ENCODE measurements around the gene NKX1-1. TPM values are rescaled to one million over a fixed set of nuclear protein-coding genes. Genes with fewer than 3 reads are reported as not detected.
"Not testable (repeated sequence)": the region's sequence is repeated elsewhere in the genome, so short reads cannot be mapped to it uniquely, and the experiment has no call there.

The NKX1-1 gene
- total and polyA plus RNA-seq, 8 donors, result not detected

- intact Hi-C loops (cut with DNase I), result no loop called here
- Histone ChIP-seq H3K9me3 (no peaks in the 10 kb centered on the region), H3K4me1 (no peaks in the 10 kb centered on the region), H3K4me3 (no peak overlapping the region), H3K27me3 (no peaks in the 10 kb centered on the region), H3K36me3 (peaks cover 0 to 60% of the 10 kb centered on the region in 2 donors), H3K27ac (no peak overlapping the region)
- DNase-seq (peak in 1 of 4 donors; percentile 72), ATAC-seq (no peak)
- TF ChIP-seq CTCF (IDR thresholded peaks at IDR 0.05), result no peak
Measured at GRCh38 chr4:1373892-1374705, 32.1 kb downstream of the NKX1-1 start.

DNA sequence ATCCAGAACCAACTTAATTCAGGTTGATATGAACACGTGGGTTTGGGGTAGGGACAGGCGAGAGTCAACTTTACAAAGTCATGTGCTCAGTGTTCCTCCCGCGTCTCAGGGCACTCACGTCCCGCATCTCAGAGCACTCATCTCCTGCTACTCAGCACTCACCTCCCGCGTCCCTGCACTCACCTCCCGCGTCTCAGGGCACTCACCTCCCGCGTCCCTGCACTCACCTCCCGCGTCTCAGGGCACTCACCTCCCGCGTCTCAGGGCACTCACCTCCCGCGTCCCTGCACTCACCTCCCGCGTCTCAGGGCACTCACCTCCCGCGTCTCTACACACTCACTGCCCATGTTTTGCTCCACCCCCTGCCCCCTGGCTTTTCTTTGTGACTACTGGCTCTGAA lies 33.7 kb downstream of the NKX1-1 start:
- peak in 1 of 4 donors; percentile 14 for DNase-seq
- H3K4me1 ChIP-seq; intact Hi-C loops (cut with DNase I); H3K27me3 ChIP-seq; H3K9me3 ChIP-seq; ATAC-seq; H3K27ac ChIP-seq; H3K4me3 ChIP-seq: not testable (repeated sequence)
- H3K36me3 ChIP-seq, result peaks cover 0 to 68% of the 10 kb centered on the region in 2 donors

- no peaks in the 10 kb centered on the region for H3K4me1 ChIP-seq
- TF ChIP-seq CTCF (IDR thresholded peaks at IDR 0.05), result no peak
- DNase-seq (peak in 1 of 4 donors; percentile 22), ATAC-seq (no peak)
- no peaks in the 10 kb centered on the region for H3K27me3 ChIP-seq
- H3K27ac ChIP-seq, result no peak overlapping the region
- intact Hi-C loops (cut with DNase I), result no loop called here
- no peaks in the 10 kb centered on the region for H3K9me3 ChIP-seq
- no peak overlapping the region for H3K4me3 ChIP-seq
- H3K36me3 ChIP-seq, result peaks cover 0 to 69% of the 10 kb centered on the region in 2 donors
Measured at GRCh38 chr4:1371176-1372165, 34.8 kb downstream of the NKX1-1 start.

GRCh38 chr4:1370321-1371124 lies 35.7 kb downstream of the NKX1-1 start:
- TF ChIP-seq CTCF (IDR thresholded peaks at IDR 0.05), result no peak
- ATAC-seq, result no peak
- DNase-seq, result peak in 1 of 4 donors; percentile 71
- no peaks in the 10 kb centered on the region for H3K9me3 ChIP-seq
- intact Hi-C loops (cut with DNase I), result no loop called here
- H3K4me3 ChIP-seq, result no peak overlapping the region
- H3K27ac ChIP-seq, result no peak overlapping the region
- H3K36me3 ChIP-seq, result peaks cover 0 to 66% of the 10 kb centered on the region in 2 donors
- H3K4me1 ChIP-seq, result no peaks in the 10 kb centered on the region
- H3K27me3 ChIP-seq, result no peaks in the 10 kb centered on the region

DNA sequence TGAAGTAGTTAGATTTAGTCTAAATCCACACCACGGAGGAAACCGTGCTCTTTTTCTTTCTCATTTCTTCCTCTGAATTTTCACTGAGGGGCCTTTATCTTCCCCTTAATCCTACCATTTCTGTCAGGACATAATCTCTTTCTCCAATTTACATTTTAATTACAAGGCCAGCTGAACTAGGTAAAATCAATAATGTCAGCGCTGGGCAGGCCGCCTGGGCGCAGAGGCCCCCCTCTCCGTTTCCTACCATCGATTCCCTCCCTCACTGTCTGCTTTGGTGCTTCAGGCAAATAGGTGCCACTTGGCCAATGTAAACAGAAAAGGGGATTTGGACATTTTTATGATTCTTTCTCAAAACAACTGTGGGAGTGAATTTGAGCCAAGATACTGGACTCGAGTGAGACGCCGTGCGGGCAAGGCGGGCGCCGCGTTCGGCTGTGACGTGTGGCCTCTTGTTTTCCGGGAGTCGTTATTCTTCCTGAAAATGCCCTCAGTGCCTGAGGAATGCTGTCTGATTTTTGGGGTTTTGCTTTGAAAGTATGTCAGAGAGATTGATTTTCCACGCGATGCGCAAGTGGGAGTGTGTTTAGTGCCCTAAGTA lies 36.7 kb downstream of the NKX1-1 start:
- no peak for TF ChIP-seq CTCF (IDR thresholded peaks at IDR 0.05)
- H3K4me3 ChIP-seq, result no peak overlapping the region
- no peaks in the 10 kb centered on the region for H3K9me3 ChIP-seq
- H3K36me3 ChIP-seq, result peaks cover 0 to 57% of the 10 kb centered on the region in 2 donors
- H3K4me1 ChIP-seq, result peaks cover 0 to 5% of the 10 kb centered on the region in 2 donors
- no peak overlapping the region for H3K27ac ChIP-seq
- intact Hi-C loops (cut with DNase I), result loop anchor here in 1 of 2 donors (10.0 kb wide), 1 partner anchor 255 kb away; no protein-coding TSS in a partner anchor
- ATAC-seq, result no peak
- no peaks in the 10 kb centered on the region for H3K27me3 ChIP-seq
- peak in 1 of 4 donors; percentile 50 for DNase-seq
